GM19099 (cell line): ENCODE data around the gene UCKL1.

ENCODE experiments used
- POLR2A ChIP-seq: IDR thresholded peaks from 3 replicates; pipeline ENCODE4 v1.6.1; 2011; ENCODE audit warnings: low read depth; ENCODE audit not compliant: insufficient read length; ENCODE audit errors: extremely low read depth

UCKL1 gene

GRCh38 chr20:63966172-63966943, 10.1 kb upstream of the UCKL1 start:
- no peak for TF ChIP-seq POLR2A

GRCh38 chr20:63964412-63964811, 8.2 kb upstream of the UCKL1 start:
- TF ChIP-seq POLR2A: no peak

GRCh38 chr20:63963784-63964301, 7.6 kb upstream of the UCKL1 start:
- TF ChIP-seq POLR2A: no peak

- no peak for TF ChIP-seq POLR2A
Measured at GRCh38 chr20:63963348-63963741, 7.1 kb upstream of the UCKL1 start.

GRCh38 chr20:63962426-63963347, 6.5 kb upstream of the UCKL1 start:
- no peak for TF ChIP-seq POLR2A

- TF ChIP-seq POLR2A: no peak
Measured at GRCh38 chr20:63961664-63962425, 5.6 kb upstream of the UCKL1 start.

- TF ChIP-seq POLR2A: no peak
Measured at GRCh38 chr20:63959699-63960075, 3.5 kb upstream of the UCKL1 start.

- no peak for TF ChIP-seq POLR2A
Measured at GRCh38 chr20:63958964-63959698, 2.9 kb upstream of the UCKL1 start.

GRCh38 chr20:63958471-63958870, 2.3 kb upstream of the UCKL1 start:
- no peak for TF ChIP-seq POLR2A

GRCh38 chr20:63957690-63958441, 1.6 kb upstream of the UCKL1 start:
- no peak for TF ChIP-seq POLR2A

- peak; percentile 27 for TF ChIP-seq POLR2A
Measured at GRCh38 chr20:63957004-63957689, 931 bp upstream of the UCKL1 start.

- TF ChIP-seq POLR2A: no peak
Measured at GRCh38 chr20:63956664-63957003, 418 bp upstream of the UCKL1 start.

GRCh38 chr20:63955281-63955826, 862 bp downstream of the UCKL1 start:
- no peak for TF ChIP-seq POLR2A
